GM23338 (cell line): ENCODE results near the gene FAM20C. TPM values are rescaled to one million over a fixed set of nuclear protein-coding genes. Genes with fewer than 3 reads are reported as not detected.

Source experiments
- ATAC-seq: fragments of 200-7000 bp; cut with Tn5 transposase; 3 replicates; pipeline ENCODE4 v1.9.1; 2020
- DNase-seq: peaks from one replicate; pipeline ENCODE4 v3.0.0-alpha.2; 2015; ENCODE audit warnings: low spot score
- H2AFZ ChIP-seq: fragments of 200-600 bp; sonication (generic); 2 replicates; pipeline ENCODE4 v1.8.0; 2016; ENCODE audit warnings: antibody characterized with exemption, mild to moderate bottlenecking, moderate library complexity
- H3F3A ChIP-seq: fragments of 200-600 bp; sonication (generic); replicated peaks from 2 replicates; pipeline ENCODE4 v1.8.0; 2017; ENCODE audit warnings: antibody characterized with exemption, mixed run types, low read depth
- H3K27ac ChIP-seq: fragments of 200-600 bp; sonication (generic); 2 replicates; pipeline ENCODE4 v1.6.1; 2016; ENCODE audit warnings: low read depth
- H3K27me3 ChIP-seq: fragments of 200-600 bp; sonication (generic); 2 replicates; pipeline ENCODE4 v1.8.0; 2016; ENCODE audit warnings: mild to moderate bottlenecking, mixed run types, moderate library complexity; ENCODE audit not compliant: insufficient read depth
- H3K36me3 ChIP-seq: fragments of 200-600 bp; sonication (generic); 2 replicates; pipeline ENCODE4 v1.8.0; 2016; ENCODE audit warnings: mild to moderate bottlenecking; ENCODE audit not compliant: insufficient read depth
- H3K4me1 ChIP-seq: fragments of 200-600 bp; sonication (generic); 2 replicates; pipeline ENCODE4 v1.8.0; 2016; ENCODE audit warnings: mild to moderate bottlenecking, moderate library complexity; ENCODE audit not compliant: insufficient read depth
- H3K4me2 ChIP-seq: fragments of 200-600 bp; sonication (generic); 2 replicates; pipeline ENCODE4 v1.7.1; 2017; ENCODE audit warnings: mixed run types
- H3K4me3 ChIP-seq: fragments of 200-600 bp; sonication (generic); 2 replicates; pipeline ENCODE4 v1.6.1; 2016; ENCODE audit warnings: mixed run types
- H3K79me2 ChIP-seq: fragments of 200-600 bp; sonication (generic); replicated peaks from 2 replicates; pipeline ENCODE4 v1.8.0; 2017; ENCODE audit warnings: mild to moderate bottlenecking; ENCODE audit not compliant: insufficient read depth
- H3K9me2 ChIP-seq: fragments of 200-600 bp; sonication (generic); 2 replicates; pipeline ENCODE4 v1.8.0; 2017; ENCODE audit not compliant: insufficient read depth
- H4K20me1 ChIP-seq: fragments of 200-600 bp; sonication (generic); replicated peaks from 2 replicates; pipeline ENCODE4 v1.8.0; 2017; ENCODE audit warnings: mild to moderate bottlenecking; ENCODE audit not compliant: insufficient read depth
- H3K27ac Mint-ChIP-seq: 2 replicates; pipeline ENCODE4 v1.8.0; 2020; ENCODE audit warnings: inconsistent platforms, mild to moderate bottlenecking, moderate library complexity, mixed read lengths
- H3K27me3 Mint-ChIP-seq: 3 replicates; pipeline ENCODE4 v1.8.0; 2022; ENCODE audit warnings: low read depth, mild to moderate bottlenecking, moderate library complexity, mixed read lengths, inconsistent platforms; ENCODE audit not compliant: insufficient read depth, poor library complexity
- H3K36me3 Mint-ChIP-seq: 3 replicates; pipeline ENCODE4 v1.8.0; 2021; ENCODE audit warnings: low read depth, mild to moderate bottlenecking, inconsistent platforms, moderate library complexity, mixed read lengths
- H3K4me1 Mint-ChIP-seq: 3 replicates; pipeline ENCODE4 v1.8.0; 2020; ENCODE audit warnings: mild to moderate bottlenecking, inconsistent platforms, mixed read lengths
- H3K4me3 Mint-ChIP-seq: 3 replicates; pipeline ENCODE4 v1.8.0; 2021; ENCODE audit warnings: moderate library complexity, mild to moderate bottlenecking, inconsistent platforms, mixed read lengths
- H3K9me3 Mint-ChIP-seq: 3 replicates; pipeline ENCODE4 v1.8.0; 2020; ENCODE audit warnings: moderate library complexity, mild to moderate bottlenecking, inconsistent platforms, mixed read lengths
- CREB1 ChIP-seq: fragments of 250-450 bp; sonication (Bioruptor Pico); IDR thresholded peaks from 2 replicates; pipeline ENCODE4 v1.5.0; 2020; ENCODE audit warnings: low read depth, mild to moderate bottlenecking, moderate library complexity
- CTCF ChIP-seq, 2 experiments: fragments of 200-600 bp in 1 of 2; sonication (generic) in 1 of 2; conservative IDR thresholded peaks; 2 replicates each; pipeline versions ENCODE4 v1.5.1 to v1.6.1; 2016 to 2017; ENCODE audit warnings: antibody characterized with exemption in 2 of 2, low read depth in 2 of 2, mild to moderate bottlenecking in 2 of 2, moderate library complexity in 1 of 2
- EZH2 ChIP-seq: fragments of 200-600 bp; sonication (generic); IDR thresholded peaks from one replicate; pipeline ENCODE4 v1.8.0; 2017; ENCODE audit warnings: antibody characterized with exemption, mild to moderate bottlenecking, low read depth; ENCODE audit not compliant: unreplicated experiment
- EZH2phosphoT487 ChIP-seq: fragments of 200-600 bp; sonication (generic); IDR thresholded peaks from one replicate; pipeline ENCODE4 v1.8.1; 2018; ENCODE audit warnings: antibody characterized with exemption; ENCODE audit not compliant: unreplicated experiment
- JUNB ChIP-seq: IDR thresholded peaks from one replicate; pipeline ENCODE4 v1.6.1; 2016; ENCODE audit warnings: antibody characterized with exemption; ENCODE audit not compliant: unreplicated experiment
- NANOG ChIP-seq: IDR thresholded peaks from 2 replicates; pipeline ENCODE4 v1.6.1; 2016; ENCODE audit warnings: antibody characterized with exemption, borderline replicate concordance
- POLR2AphosphoS5 ChIP-seq: IDR thresholded peaks from 2 replicates; pipeline ENCODE4 v1.6.1; 2016; ENCODE audit warnings: antibody characterized with exemption, low read depth
- REST ChIP-seq: IDR thresholded peaks from one replicate; pipeline ENCODE4 v1.6.1; 2018; ENCODE audit warnings: antibody characterized with exemption; ENCODE audit not compliant: unreplicated experiment
- STAT1 ChIP-seq: IDR thresholded peaks from one replicate; pipeline ENCODE4 v1.6.1; 2016; ENCODE audit warnings: antibody characterized with exemption; ENCODE audit not compliant: unreplicated experiment
- ZNF114 ChIP-seq: fragments of 250-450 bp; sonication (Bioruptor Pico); IDR thresholded peaks from 2 replicates; pipeline ENCODE4 v1.5.0; 2020; ENCODE audit warnings: mild to moderate bottlenecking, moderate library complexity
- ZNF331 ChIP-seq: fragments of 250-450 bp; sonication (Bioruptor Pico); IDR thresholded peaks from 2 replicates; pipeline ENCODE4 v1.5.0; 2020; ENCODE audit warnings: low read depth, mild to moderate bottlenecking, moderate library complexity
- polyA plus RNA-seq: library from polyadenylated mRNA; unstranded; fragments of >200 nt; fragmentation: Nextera tagmentation; extraction: Ambion mirVana; gene quantifications from 2 replicates; pipeline ENCODE4 v1.2.1, GENCODE V29; 2016
- total RNA-seq: library from RNA; depleted of rRNA; stranded (reverse); fragments of >200 nt; shearing (Covaris generic); gene quantifications from 2 replicates; pipeline ENCODE4 v1.2.3, GENCODE V29; 2014
- TF ChIP-seq, protein P1 (sequence below): IDR thresholded peaks from 2 replicates; pipeline ENCODE4 v1.6.1; 2016; ENCODE audit warnings: antibody characterized with exemption
- TF ChIP-seq, protein P2 (sequence below): fragments of 250-450 bp; sonication (Bioruptor Pico); IDR thresholded peaks from 2 replicates; pipeline ENCODE4 v1.5.0; 2020; ENCODE audit warnings: mild to moderate bottlenecking, moderate library complexity

The FAM20C gene
- total and polyA plus RNA-seq, 2 experiments from 2014 or later: 7.6 to 24.8 TPM

DNA sequence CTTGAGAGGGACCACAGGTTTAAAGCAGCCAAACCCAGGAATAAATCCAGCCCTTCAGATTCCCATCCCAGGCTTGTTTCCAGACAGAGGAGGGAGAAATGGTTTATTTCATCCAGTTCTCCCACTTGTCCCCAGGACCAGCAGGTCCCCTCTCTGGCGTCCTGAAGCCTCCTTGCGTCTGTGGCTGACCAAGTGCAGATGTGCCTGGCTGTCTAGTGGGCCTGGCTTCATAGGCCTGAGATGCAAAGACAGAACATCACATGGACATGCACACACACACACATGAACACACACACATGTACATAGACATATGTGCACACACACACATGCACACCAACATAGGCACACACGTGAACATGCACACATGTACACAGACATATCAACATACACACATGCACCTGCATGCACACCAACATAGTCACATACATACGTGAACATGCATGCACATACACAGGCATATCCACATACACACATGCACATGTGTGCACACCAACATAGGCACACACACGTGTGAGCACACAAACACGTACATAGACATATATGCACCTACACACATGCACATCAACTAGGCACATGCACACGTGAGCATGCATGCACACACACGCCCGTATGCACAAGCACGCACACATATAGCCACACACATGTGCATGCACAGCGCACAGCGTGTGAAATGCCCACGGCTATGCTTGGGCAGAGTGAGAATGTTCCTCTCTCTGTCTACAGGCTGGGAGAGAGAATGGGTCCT lies 108.3 kb downstream of the FAM20C start:
- Histone ChIP-seq H2AFZ (no peak overlapping the region), H4K20me1 (no peaks in the 10 kb centered on the region), H3F3A (0 out of 2 replicates have a peak, but pooled peaks cover 6% of the 10 kb centered on the region), H3K36me3 (no peaks in the 10 kb centered on the region), H3K27ac (no peak overlapping the region), H3K4me1 (no peaks in the 10 kb centered on the region), H3K4me2 (no peak overlapping the region), H3K27me3 (no peaks in the 10 kb centered on the region), H3K79me2 (no peaks in the 10 kb centered on the region), H3K9me2 (no peaks in the 10 kb centered on the region), H3K4me3 (no peak overlapping the region)
- no peak for DNase-seq
- peaks cover 13% of the 10 kb centered on the region for H3K36me3 Mint-ChIP-seq
- no peak overlapping the region for H3K4me3 Mint-ChIP-seq
- no peak overlapping the region for H3K27ac Mint-ChIP-seq
- TF ChIP-seq CTCF (conservative IDR thresholded peaks at IDR 0.05; ENCODE audit: low read depth in 2 of 2) (no peak), ZNF114 (no peak), POLR2AphosphoS5 (no peak), JUNB (no peak), ZNF331 (CRISPR knock-in tag) (no peak), STAT1 (no peak), EZH2phosphoT487 (no peak), CREB1 (CRISPR knock-in tag) (no peak), EZH2 (no peak), REST (no peak), NANOG (no peak)
- TF ChIP-seq, protein P1, sequence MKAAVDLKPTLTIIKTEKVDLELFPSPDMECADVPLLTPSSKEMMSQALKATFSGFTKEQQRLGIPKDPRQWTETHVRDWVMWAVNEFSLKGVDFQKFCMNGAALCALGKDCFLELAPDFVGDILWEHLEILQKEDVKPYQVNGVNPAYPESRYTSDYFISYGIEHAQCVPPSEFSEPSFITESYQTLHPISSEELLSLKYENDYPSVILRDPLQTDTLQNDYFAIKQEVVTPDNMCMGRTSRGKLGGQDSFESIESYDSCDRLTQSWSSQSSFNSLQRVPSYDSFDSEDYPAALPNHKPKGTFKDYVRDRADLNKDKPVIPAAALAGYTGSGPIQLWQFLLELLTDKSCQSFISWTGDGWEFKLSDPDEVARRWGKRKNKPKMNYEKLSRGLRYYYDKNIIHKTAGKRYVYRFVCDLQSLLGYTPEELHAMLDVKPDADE: no peak
- TF ChIP-seq, protein P2, sequence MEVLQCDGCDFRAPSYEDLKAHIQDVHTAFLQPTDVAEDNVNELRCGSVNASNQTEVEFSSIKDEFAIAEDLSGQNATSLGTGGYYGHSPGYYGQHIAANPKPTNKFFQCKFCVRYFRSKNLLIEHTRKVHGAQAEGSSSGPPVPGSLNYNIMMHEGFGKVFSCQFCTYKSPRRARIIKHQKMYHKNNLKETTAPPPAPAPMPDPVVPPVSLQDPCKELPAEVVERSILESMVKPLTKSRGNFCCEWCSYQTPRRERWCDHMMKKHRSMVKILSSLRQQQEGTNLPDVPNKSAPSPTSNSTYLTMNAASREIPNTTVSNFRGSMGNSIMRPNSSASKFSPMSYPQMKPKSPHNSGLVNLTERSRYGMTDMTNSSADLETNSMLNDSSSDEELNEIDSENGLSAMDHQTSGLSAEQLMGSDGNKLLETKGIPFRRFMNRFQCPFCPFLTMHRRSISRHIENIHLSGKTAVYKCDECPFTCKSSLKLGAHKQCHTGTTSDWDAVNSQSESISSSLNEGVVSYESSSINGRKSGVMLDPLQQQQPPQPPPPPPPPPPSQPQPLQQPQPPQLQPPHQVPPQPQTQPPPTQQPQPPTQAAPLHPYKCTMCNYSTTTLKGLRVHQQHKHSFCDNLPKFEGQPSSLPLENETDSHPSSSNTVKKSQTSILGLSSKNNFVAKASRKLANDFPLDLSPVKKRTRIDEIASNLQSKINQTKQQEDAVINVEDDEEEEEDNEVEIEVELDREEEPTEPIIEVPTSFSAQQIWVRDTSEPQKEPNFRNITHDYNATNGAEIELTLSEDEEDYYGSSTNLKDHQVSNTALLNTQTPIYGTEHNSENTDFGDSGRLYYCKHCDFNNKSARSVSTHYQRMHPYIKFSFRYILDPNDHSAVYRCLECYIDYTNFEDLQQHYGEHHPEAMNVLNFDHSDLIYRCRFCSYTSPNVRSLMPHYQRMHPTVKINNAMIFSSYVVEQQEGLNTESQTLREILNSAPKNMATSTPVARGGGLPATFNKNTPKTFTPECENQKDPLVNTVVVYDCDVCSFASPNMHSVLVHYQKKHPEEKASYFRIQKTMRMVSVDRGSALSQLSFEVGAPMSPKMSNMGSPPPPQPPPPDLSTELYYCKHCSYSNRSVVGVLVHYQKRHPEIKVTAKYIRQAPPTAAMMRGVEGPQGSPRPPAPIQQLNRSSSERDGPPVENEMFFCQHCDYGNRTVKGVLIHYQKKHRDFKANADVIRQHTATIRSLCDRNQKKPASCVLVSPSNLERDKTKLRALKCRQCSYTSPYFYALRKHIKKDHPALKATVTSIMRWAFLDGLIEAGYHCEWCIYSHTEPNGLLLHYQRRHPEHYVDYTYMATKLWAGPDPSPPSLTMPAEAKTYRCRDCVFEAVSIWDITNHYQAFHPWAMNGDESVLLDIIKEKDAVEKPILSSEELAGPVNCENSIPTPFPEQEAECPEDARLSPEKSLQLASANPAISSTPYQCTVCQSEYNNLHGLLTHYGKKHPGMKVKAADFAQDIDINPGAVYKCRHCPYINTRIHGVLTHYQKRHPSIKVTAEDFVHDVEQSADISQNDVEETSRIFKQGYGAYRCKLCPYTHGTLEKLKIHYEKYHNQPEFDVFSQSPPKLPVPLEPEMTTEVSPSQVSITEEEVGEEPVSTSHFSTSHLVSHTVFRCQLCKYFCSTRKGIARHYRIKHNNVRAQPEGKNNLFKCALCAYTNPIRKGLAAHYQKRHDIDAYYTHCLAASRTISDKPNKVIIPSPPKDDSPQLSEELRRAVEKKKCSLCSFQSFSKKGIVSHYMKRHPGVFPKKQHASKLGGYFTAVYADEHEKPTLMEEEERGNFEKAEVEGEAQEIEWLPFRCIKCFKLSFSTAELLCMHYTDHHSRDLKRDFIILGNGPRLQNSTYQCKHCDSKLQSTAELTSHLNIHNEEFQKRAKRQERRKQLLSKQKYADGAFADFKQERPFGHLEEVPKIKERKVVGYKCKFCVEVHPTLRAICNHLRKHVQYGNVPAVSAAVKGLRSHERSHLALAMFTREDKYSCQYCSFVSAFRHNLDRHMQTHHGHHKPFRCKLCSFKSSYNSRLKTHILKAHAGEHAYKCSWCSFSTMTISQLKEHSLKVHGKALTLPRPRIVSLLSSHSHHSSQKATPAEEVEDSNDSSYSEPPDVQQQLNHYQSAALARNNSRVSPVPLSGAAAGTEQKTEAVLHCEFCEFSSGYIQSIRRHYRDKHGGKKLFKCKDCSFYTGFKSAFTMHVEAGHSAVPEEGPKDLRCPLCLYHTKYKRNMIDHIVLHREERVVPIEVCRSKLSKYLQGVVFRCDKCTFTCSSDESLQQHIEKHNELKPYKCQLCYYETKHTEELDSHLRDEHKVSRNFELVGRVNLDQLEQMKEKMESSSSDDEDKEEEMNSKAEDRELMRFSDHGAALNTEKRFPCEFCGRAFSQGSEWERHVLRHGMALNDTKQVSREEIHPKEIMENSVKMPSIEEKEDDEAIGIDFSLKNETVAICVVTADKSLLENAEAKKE (CRISPR knock-in tag): no peak
- no peaks in the 10 kb centered on the region for H3K4me1 Mint-ChIP-seq
- H3K27me3 Mint-ChIP-seq: peaks cover 10% of the 10 kb centered on the region
- ATAC-seq: no peak
- peaks cover 36% of the 10 kb centered on the region for H3K9me3 Mint-ChIP-seq
